Measurements from ENCODE around the gene EGFL7.

Gene EGFL7

DNA sequence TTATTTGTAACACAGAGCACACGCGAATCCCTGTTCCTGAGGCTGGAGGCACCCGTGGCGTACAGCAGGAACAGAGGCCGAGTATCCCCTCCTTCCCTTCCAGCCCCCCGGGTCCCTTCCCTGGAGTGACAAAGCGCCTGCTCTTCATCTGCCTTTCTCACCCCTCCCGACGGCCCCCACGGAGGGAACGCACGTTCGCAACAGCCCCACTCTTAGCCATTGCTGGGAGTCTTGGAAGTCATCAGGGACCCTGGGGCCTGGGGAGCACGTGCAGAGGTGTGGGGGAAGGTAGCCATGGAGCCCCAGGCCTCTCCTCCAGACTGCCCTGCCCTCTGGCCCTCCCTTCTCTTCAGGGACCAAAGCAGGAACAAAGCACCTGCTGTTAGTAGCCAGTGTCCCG, 22.1 kb downstream of the EGFL7 start:
- no peak overlapping the region for H3K18ac ChIP-seq (ENCODE audit: low read depth in 1 of 2, low read length in 2 of 2)
- H3K9ac ChIP-seq (ENCODE audit: low read length), result peak overlapping the region; percentile 11
- H3K36me3 ChIP-seq (ENCODE audit: control insufficient read depth in 1 of 2, insufficient read depth in 2 of 2, low read depth in 1 of 2, low read length in 2 of 2), result peaks cover 0 to 27% of the 10 kb centered on the region in 2 experiments
- no peak overlapping the region for H2BK120ac ChIP-seq (ENCODE audit: low read depth, low read length)
- peak overlapping the region in 1 of 2 experiments; percentile 69 for H3K14ac ChIP-seq (ENCODE audit: low read length in 2 of 2)
- WGBS, result 93% methylated on average over 15 of the region's 15 CpGs
- no peak overlapping the region for H3K27ac ChIP-seq (ENCODE audit: low read length, poor library complexity, severe bottlenecking)
- no peak overlapping the region for H2AFZ ChIP-seq (ENCODE audit: low read depth, low read length)
- no peaks in the 10 kb centered on the region for H3K27me3 ChIP-seq (ENCODE audit: control insufficient read depth in 1 of 2, insufficient read depth in 1 of 2, low read length in 2 of 2)
- H2AK5ac ChIP-seq (ENCODE audit: low read length, severe bottlenecking), result no peak overlapping the region
- peak overlapping the region in 1 of 2 experiments; percentile 6 for H3K23ac ChIP-seq (ENCODE audit: low read length in 2 of 2)
- H2BK5ac ChIP-seq (ENCODE audit: low read depth, low read length, poor library complexity, severe bottlenecking), result no peak overlapping the region
- H3K4me2 ChIP-seq (ENCODE audit: low read length, poor library complexity, severe bottlenecking), result no peak overlapping the region
- H4K91ac ChIP-seq (ENCODE audit: low read length), result no peak overlapping the region
- H2BK15ac ChIP-seq (ENCODE audit: low read depth, poor library complexity, severe bottlenecking), result no peak overlapping the region
- no peak overlapping the region for H3K4me3 ChIP-seq (ENCODE audit: insufficient read depth in 1 of 2, low read depth in 1 of 2, low read length in 2 of 2)
- peaks cover 51% of the 10 kb centered on the region for H3K79me1 ChIP-seq (replicated peaks; ENCODE audit: low read length, poor library complexity, severe bottlenecking)
- no peak for DNase-seq
- H3K9me3 ChIP-seq (ENCODE audit: control insufficient read depth, low read length), result no peaks in the 10 kb centered on the region
- H3K4me1 ChIP-seq (ENCODE audit: control insufficient read depth, insufficient read depth, low read depth, low read length), result peaks cover 38% of the 10 kb centered on the region
- H4K8ac ChIP-seq (ENCODE audit: low read length), result no peak overlapping the region
- no peak overlapping the region for H3K4ac ChIP-seq (ENCODE audit: low read depth in 1 of 2, low read length in 2 of 2)
- H2BK12ac ChIP-seq (ENCODE audit: low read length in 2 of 2), result peak overlapping the region in 1 of 2 experiments; percentile 14

DNA sequence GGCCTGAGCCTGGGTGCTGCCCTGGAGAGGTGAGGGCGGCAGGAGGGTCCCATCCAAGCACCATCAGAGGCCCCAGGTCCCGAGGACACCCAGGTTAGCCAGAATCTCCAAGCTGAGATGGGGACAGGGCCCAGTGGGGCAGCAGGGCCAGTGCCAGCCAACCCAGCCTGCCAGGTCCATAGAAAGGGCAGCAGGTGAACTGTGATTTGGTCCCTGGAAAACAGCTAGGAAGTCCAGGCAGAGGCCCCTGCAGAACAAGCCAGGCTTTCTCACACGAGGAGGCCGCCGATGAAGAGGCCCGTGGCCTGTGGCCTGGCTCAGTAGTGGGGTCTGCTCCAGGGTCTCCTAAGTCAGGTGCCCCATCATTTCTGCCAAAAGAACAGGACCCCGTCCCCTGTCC, 22.5 kb downstream of the EGFL7 start:
- Histone ChIP-seq H3K14ac (ENCODE audit: low read length in 2 of 2) (peak overlapping the region in 1 of 2 experiments; percentile 69), H3K36me3 (ENCODE audit: control insufficient read depth in 1 of 2, insufficient read depth in 2 of 2, low read depth in 1 of 2, low read length in 2 of 2) (peaks cover 0 to 27% of the 10 kb centered on the region in 2 experiments), H3K18ac (ENCODE audit: low read depth in 1 of 2, low read length in 2 of 2) (no peak overlapping the region), H3K27ac (ENCODE audit: low read length, poor library complexity, severe bottlenecking) (no peak overlapping the region), H3K4me2 (ENCODE audit: low read length, poor library complexity, severe bottlenecking) (no peak overlapping the region), H3K23ac (ENCODE audit: low read length in 2 of 2) (peak overlapping the region in 1 of 2 experiments; percentile 6), H2BK5ac (ENCODE audit: low read depth, low read length, poor library complexity, severe bottlenecking) (no peak overlapping the region), H2BK15ac (ENCODE audit: low read depth, poor library complexity, severe bottlenecking) (peak overlapping the region; percentile 6), H3K27me3 (ENCODE audit: control insufficient read depth in 1 of 2, insufficient read depth in 1 of 2, low read length in 2 of 2) (no peaks in the 10 kb centered on the region), H4K91ac (ENCODE audit: low read length) (no peak overlapping the region), H2BK12ac (ENCODE audit: low read length in 2 of 2) (peak overlapping the region in 1 of 2 experiments; percentile 14), H3K4ac (ENCODE audit: low read depth in 1 of 2, low read length in 2 of 2) (peak overlapping the region in 1 of 2 experiments; percentile 36), H2AFZ (ENCODE audit: low read depth, low read length) (no peak overlapping the region), H3K4me1 (ENCODE audit: control insufficient read depth, insufficient read depth, low read depth, low read length) (peaks cover 38% of the 10 kb centered on the region), H3K9me3 (ENCODE audit: control insufficient read depth, low read length) (no peaks in the 10 kb centered on the region), H3K4me3 (ENCODE audit: insufficient read depth in 1 of 2, low read depth in 1 of 2, low read length in 2 of 2) (peak overlapping the region in 1 of 2 experiments; percentile 86), H3K9ac (ENCODE audit: low read length) (peak overlapping the region; percentile 11), H2AK5ac (ENCODE audit: low read length, severe bottlenecking) (no peak overlapping the region), H4K8ac (ENCODE audit: low read length) (no peak overlapping the region), H2BK120ac (ENCODE audit: low read depth, low read length) (no peak overlapping the region), H3K79me1 (replicated peaks; ENCODE audit: low read length, poor library complexity, severe bottlenecking) (peaks cover 51% of the 10 kb centered on the region)
- no peak for DNase-seq
- 94% methylated on average over 7 of the region's 7 CpGs for WGBS

DNA sequence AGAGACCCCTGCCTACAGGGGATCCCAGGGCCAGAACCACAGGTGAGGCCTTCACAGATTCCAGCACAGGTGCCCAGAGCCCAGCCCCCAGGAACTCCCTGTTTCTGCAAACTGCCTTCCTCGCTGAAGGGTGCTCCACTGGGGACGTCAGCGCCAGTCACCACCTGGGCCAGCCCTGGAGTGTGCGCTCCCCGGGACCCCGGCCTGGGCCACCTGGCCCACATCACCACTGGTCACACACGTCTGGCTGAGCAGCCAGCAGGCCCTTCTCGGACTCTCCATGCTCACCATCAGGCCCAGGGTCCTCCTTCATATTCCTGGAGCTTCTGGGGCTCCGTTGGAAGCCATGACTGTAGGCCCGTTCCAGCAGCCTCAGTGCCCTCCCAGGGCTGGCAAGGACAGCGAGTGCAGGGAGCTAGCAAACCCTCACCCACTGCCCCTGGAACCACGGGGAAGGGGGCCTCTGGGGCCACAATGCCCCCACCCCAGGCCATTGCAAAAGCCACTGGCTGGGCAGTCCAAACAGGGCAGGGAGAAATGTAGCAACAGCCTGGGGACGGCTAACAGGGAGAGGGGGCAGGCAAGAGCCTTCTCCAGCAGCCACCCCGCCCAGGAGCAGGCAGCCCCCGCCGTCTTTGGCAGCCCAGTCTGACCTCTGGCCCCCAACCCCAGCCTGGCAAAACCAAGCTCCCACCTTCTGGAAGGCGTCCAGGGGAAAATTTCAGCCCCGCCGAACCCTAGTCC, 23.2 kb downstream of the EGFL7 start:
- DNase-seq, result peak; percentile 48
- Histone ChIP-seq H3K4ac (ENCODE audit: low read depth in 1 of 2, low read length in 2 of 2) (peak overlapping the region; percentile 88 to 98), H3K14ac (ENCODE audit: low read length in 2 of 2) (peak overlapping the region in 1 of 2 experiments; percentile 80), H3K23ac (ENCODE audit: low read length in 2 of 2) (peak overlapping the region in 1 of 2 experiments; percentile 87), H2BK12ac (ENCODE audit: low read length in 2 of 2) (peak overlapping the region in 1 of 2 experiments; percentile 60), H3K4me3 (ENCODE audit: insufficient read depth in 1 of 2, low read depth in 1 of 2, low read length in 2 of 2) (peak overlapping the region; percentile 83 to 86), H3K36me3 (ENCODE audit: control insufficient read depth in 1 of 2, insufficient read depth in 2 of 2, low read depth in 1 of 2, low read length in 2 of 2) (peaks cover 0 to 27% of the 10 kb centered on the region in 2 experiments), H3K9me3 (ENCODE audit: control insufficient read depth, low read length) (no peaks in the 10 kb centered on the region), H2BK15ac (ENCODE audit: low read depth, poor library complexity, severe bottlenecking) (peak overlapping the region; percentile 6), H2AK5ac (ENCODE audit: low read length, severe bottlenecking) (no peak overlapping the region), H3K18ac (ENCODE audit: low read depth in 1 of 2, low read length in 2 of 2) (peak overlapping the region; percentile 92 to 97), H3K4me1 (ENCODE audit: control insufficient read depth, insufficient read depth, low read depth, low read length) (peaks cover 39% of the 10 kb centered on the region), H2BK5ac (ENCODE audit: low read depth, low read length, poor library complexity, severe bottlenecking) (no peak overlapping the region), H3K4me2 (ENCODE audit: low read length, poor library complexity, severe bottlenecking) (peak overlapping the region; percentile 97), H4K91ac (ENCODE audit: low read length) (no peak overlapping the region), H3K27ac (ENCODE audit: low read length, poor library complexity, severe bottlenecking) (no peak overlapping the region), H3K9ac (ENCODE audit: low read length) (peak overlapping the region; percentile 86), H4K8ac (ENCODE audit: low read length) (peak overlapping the region; percentile 91), H2BK120ac (ENCODE audit: low read depth, low read length) (peak overlapping the region; percentile 71), H3K27me3 (ENCODE audit: control insufficient read depth in 1 of 2, insufficient read depth in 1 of 2, low read length in 2 of 2) (peaks cover 0 to under 1% of the 10 kb centered on the region in 2 experiments), H3K79me1 (replicated peaks; ENCODE audit: low read length, poor library complexity, severe bottlenecking) (peaks cover 48% of the 10 kb centered on the region), H2AFZ (ENCODE audit: low read depth, low read length) (peak overlapping the region; percentile 69)
- WGBS, result 57% methylated on average over 15 of the region's 19 CpGs

DNA sequence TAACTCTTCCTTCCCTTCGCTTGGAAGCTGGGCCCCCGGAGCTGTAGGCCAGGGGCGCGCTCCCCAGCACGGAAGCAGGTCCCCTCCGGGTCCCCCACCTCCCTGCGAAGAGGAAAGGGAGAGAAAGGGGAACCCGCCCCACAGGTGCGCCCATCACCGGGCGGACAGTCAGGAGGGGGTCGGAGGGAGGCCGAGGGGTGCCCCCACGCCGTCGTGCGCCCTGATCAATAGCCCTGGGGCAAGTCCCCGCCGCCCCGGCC, 23.7 kb downstream of the EGFL7 start:
- Histone ChIP-seq H4K91ac (ENCODE audit: low read length) (peak overlapping the region; percentile 96), H3K9ac (ENCODE audit: low read length) (peak overlapping the region; percentile 86), H4K8ac (ENCODE audit: low read length) (peak overlapping the region; percentile 91), H3K4me1 (ENCODE audit: control insufficient read depth, insufficient read depth, low read depth, low read length) (peaks cover 41% of the 10 kb centered on the region), H3K18ac (ENCODE audit: low read depth in 1 of 2, low read length in 2 of 2) (peak overlapping the region; percentile 92 to 97), H3K9me3 (ENCODE audit: control insufficient read depth, low read length) (no peaks in the 10 kb centered on the region), H3K4me2 (ENCODE audit: low read length, poor library complexity, severe bottlenecking) (peak overlapping the region; percentile 97), H3K4ac (ENCODE audit: low read depth in 1 of 2, low read length in 2 of 2) (peak overlapping the region; percentile 35 to 98), H2BK15ac (ENCODE audit: low read depth, poor library complexity, severe bottlenecking) (peak overlapping the region; percentile 73), H3K14ac (ENCODE audit: low read length in 2 of 2) (peak overlapping the region in 1 of 2 experiments; percentile 93), H3K27ac (ENCODE audit: low read length, poor library complexity, severe bottlenecking) (no peak overlapping the region), H3K36me3 (ENCODE audit: control insufficient read depth in 1 of 2, insufficient read depth in 2 of 2, low read depth in 1 of 2, low read length in 2 of 2) (peaks cover 0 to 24% of the 10 kb centered on the region in 2 experiments), H3K23ac (ENCODE audit: low read length in 2 of 2) (peak overlapping the region in 1 of 2 experiments; percentile 80), H3K27me3 (ENCODE audit: control insufficient read depth in 1 of 2, insufficient read depth in 1 of 2, low read length in 2 of 2) (peaks cover 0 to 2% of the 10 kb centered on the region in 2 experiments), H2BK12ac (ENCODE audit: low read length in 2 of 2) (peak overlapping the region in 1 of 2 experiments; percentile 50), H2AK5ac (ENCODE audit: low read length, severe bottlenecking) (no peak overlapping the region), H2BK120ac (ENCODE audit: low read depth, low read length) (peak overlapping the region; percentile 71), H2BK5ac (ENCODE audit: low read depth, low read length, poor library complexity, severe bottlenecking) (no peak overlapping the region), H3K4me3 (ENCODE audit: insufficient read depth in 1 of 2, low read depth in 1 of 2, low read length in 2 of 2) (peak overlapping the region; percentile 83 to 86), H2AFZ (ENCODE audit: low read depth, low read length) (peak overlapping the region; percentile 69), H3K79me1 (replicated peaks; ENCODE audit: low read length, poor library complexity, severe bottlenecking) (peaks cover 44% of the 10 kb centered on the region)
- DNase-seq, result no peak
- WGBS, result 3% methylated on average over 15 of the region's 20 CpGs

Measured in mesenchymal stem cell (in vitro differentiated cells and primary cell).